ENCODE measurements around the gene PIP5K1B.

- TF ChIP-seq CTCF (IDR thresholded peaks at IDR 0.05) (no peak), POLR2A (IDR thresholded peaks at IDR 0.05) (no peak)
Measured at GRCh38 chr9:68942790-68943189, 237.8 kb downstream of the PIP5K1B start.
